HCT116 (cell line): ENCODE data around the gene SHISAL2B. TPM values are rescaled to one million over a fixed set of nuclear protein-coding genes. Genes with fewer than 3 reads are reported as not detected.

ENCODE experiments used
- ATAC-seq: fragments of 200-7000 bp; cut with Tn5 transposase; 2 replicates; pipeline ENCODE4 v1.9.1; 2020; ENCODE audit warnings: mild to moderate bottlenecking, moderate library complexity
- BruUV-seq: library from RNA; stranded (reverse); fragments of 400-500 nt; replicated peaks from 2 replicates; lab custom pipeline; 2021; lab: Mats Ljungman, UMichigan
- CTCF ChIA-PET: fragments of 300-600 bp; sonication (Branson Sonifier 250); formaldehyde crosslinking; loops from one replicate; lab custom pipeline; 2021; ENCODE audit warnings: antibody characterized with exemption; lab: Charles Lee
- POLR2A ChIA-PET: fragments of 300-600, 350-600 bp; sonication (Branson Sonifier 250); formaldehyde crosslinking; loops from one replicate; lab custom pipeline; 2021; ENCODE audit warnings: antibody characterized with exemption; lab: Charles Lee
- RAD21 ChIA-PET, 2 experiments: fragments of 300-600 bp; sonication (Branson Sonifier 250); formaldehyde crosslinking; loops; one replicate each; lab custom pipeline; 2023; ENCODE audit warnings: low total read pairs in 2 of 2; ENCODE audit not compliant: uncharacterized antibody in 2 of 2, unreplicated experiment in 2 of 2, low non-redundant PET in 1 of 2; lab: Charles Lee
- DNase-seq: peaks from one replicate; pipeline ENCODE4 v3.0.0-alpha.2; 2010; ENCODE audit warnings: low read depth, low spot score
- H2AFZ ChIP-seq: fragments of 200-600 bp; shearing (Covaris generic), sonication (generic); 2 replicates; pipeline ENCODE4 v1.6.1; 2017; ENCODE audit warnings: low read depth, mixed run types, mixed read lengths, antibody characterized with exemption, low read length; ENCODE audit not compliant: poor library complexity, severe bottlenecking
- H3K27ac ChIP-seq: 2 replicates; pipeline ENCODE4 v1.5.1; 2012; ENCODE audit warnings: low read depth, low read length
- H3K27me3 ChIP-seq: fragments of 200-600 bp; sonication (generic); 2 replicates; pipeline ENCODE4 v1.6.1; 2016; ENCODE audit warnings: mixed run types, low read length, mixed read lengths; ENCODE audit not compliant: insufficient read depth
- H3K36me3 ChIP-seq, 2 experiments: fragments of 200-500 bp in 1 of 2; fragments of 200-600 bp in 1 of 2; sonication (Bioruptor generic) in 1 of 2; sonication (generic) in 1 of 2; 2 replicates each; pipeline versions ENCODE4 v1.5.1 to v1.6.1; 2014 to 2016; ENCODE audit warnings: low read length in 2 of 2, inconsistent platforms in 1 of 2, mixed read lengths in 1 of 2, mixed run types in 1 of 2; ENCODE audit not compliant: insufficient read depth in 2 of 2, control insufficient read depth in 1 of 2
- H3K4me1 ChIP-seq, 2 experiments: fragments of 200-600 bp in 1 of 2; sonication (generic) in 1 of 2; 2 replicates each; pipeline versions ENCODE4 v1.5.1 to v1.6.1; 2012 to 2017; ENCODE audit warnings: low read length in 2 of 2, inconsistent platforms in 1 of 2, mild to moderate bottlenecking in 1 of 2, mixed read lengths in 1 of 2, mixed run types in 1 of 2, moderate library complexity in 1 of 2; ENCODE audit not compliant: insufficient read depth in 2 of 2, control insufficient read depth in 1 of 2
- H3K4me2 ChIP-seq: fragments of 200-600 bp; sonication (generic); 2 replicates; pipeline ENCODE4 v1.6.1; 2017; ENCODE audit warnings: mixed run types, low read length, mixed read lengths
- H3K4me3 ChIP-seq, 2 experiments: fragments of 200-600 bp in 1 of 2; sonication (generic) in 1 of 2; replicated peaks in 1 of 2; 2 replicates each; pipeline ENCODE4 v1.5.1; 2011 to 2016; ENCODE audit warnings: low read length in 2 of 2, control low read depth in 1 of 2, low read depth in 1 of 2, mild to moderate bottlenecking in 1 of 2, mixed read lengths in 1 of 2, mixed run types in 1 of 2
- H3K79me2 ChIP-seq: fragments of 200-600 bp; sonication (generic); 2 replicates; pipeline ENCODE4 v1.6.1; 2017; ENCODE audit warnings: mild to moderate bottlenecking, mixed run types, low read length, moderate library complexity, mixed read lengths; ENCODE audit not compliant: insufficient read depth
- H3K9ac ChIP-seq: fragments of 200-600 bp; sonication (generic); 2 replicates; pipeline ENCODE4 v1.6.1; 2016; ENCODE audit warnings: low read length, mixed read lengths
- H3K9me2 ChIP-seq: fragments of 200-600 bp; sonication (generic), shearing (Covaris generic); 2 replicates; pipeline ENCODE4 v1.6.1; 2017; ENCODE audit warnings: mixed run types, mild to moderate bottlenecking, moderate library complexity; ENCODE audit not compliant: insufficient read depth
- H3K9me3 ChIP-seq, 2 experiments: fragments of 200-500 bp in 1 of 2; fragments of 200-600 bp in 1 of 2; sonication (Bioruptor generic) in 1 of 2; sonication (generic) in 1 of 2; 2 replicates each; pipeline ENCODE4 v1.6.1; 2014 to 2017; ENCODE audit warnings: low read length in 2 of 2, mixed read lengths in 2 of 2, inconsistent platforms in 1 of 2, low read depth in 1 of 2, mild to moderate bottlenecking in 1 of 2, mixed run types in 1 of 2, moderate library complexity in 1 of 2; ENCODE audit not compliant: control insufficient read depth in 1 of 2, insufficient read depth in 1 of 2
- H4K20me1 ChIP-seq: fragments of 200-600 bp; sonication (generic), shearing (Covaris generic); 2 replicates; pipeline ENCODE4 v1.6.1; 2017; ENCODE audit warnings: mixed run types, mild to moderate bottlenecking, moderate library complexity; ENCODE audit not compliant: insufficient read depth
- EGR1 ChIP-seq: IDR thresholded peaks from 2 replicates; pipeline ENCODE4 v1.6.1; 2012; ENCODE audit warnings: low read depth
- FOSL1 ChIP-seq: IDR thresholded peaks from 2 replicates; pipeline ENCODE4 v1.6.1; 2012; ENCODE audit warnings: low read depth
- POLR2A ChIP-seq: IDR thresholded peaks from 2 replicates; pipeline ENCODE4 v1.7.0; 2011; ENCODE audit warnings: borderline replicate concordance; ENCODE audit not compliant: insufficient read depth, insufficient read length; ENCODE audit errors: extremely low read depth
- RAD21 ChIP-seq: IDR thresholded peaks from 2 replicates; pipeline ENCODE4 v1.6.1; 2012; ENCODE audit warnings: low read depth, mild to moderate bottlenecking
- SRF ChIP-seq: IDR thresholded peaks from 2 replicates; pipeline ENCODE4 v1.6.1; 2012; ENCODE audit warnings: low read depth
- YY1 ChIP-seq: IDR thresholded peaks from 2 replicates; pipeline ENCODE4 v1.6.1; 2011; ENCODE audit warnings: low read length, low read depth, moderate library complexity, mild to moderate bottlenecking; ENCODE audit not compliant: insufficient replicate concordance; ENCODE audit errors: extremely low read depth
- ZFX ChIP-seq: fragments of 450-650 bp; IDR thresholded peaks from 2 replicates; pipeline ENCODE4 v1.6.1; 2017
- ZNF274 ChIP-seq: fragments of 200-500 bp; sonication (Bioruptor generic); IDR thresholded peaks from 2 replicates; pipeline ENCODE4 v1.6.1; 2014; ENCODE audit warnings: mild to moderate bottlenecking, low read depth, low read length, inconsistent platforms
- intact Hi-C: fragments of 100-400 bp; cut with micrococcal nuclease; formaldehyde crosslinking; loops from 2 replicates; pipeline ENCODE4 v1.10.0; 2022
- total RNA-seq: library from RNA; stranded (reverse); gene quantifications from one replicate; pipeline ENCODE4 v1.2.1, GENCODE V29; 2021; ENCODE audit not compliant: unreplicated experiment
- TF ChIP-seq, protein P1 (sequence below): IDR thresholded peaks from 2 replicates; pipeline ENCODE4 v1.6.1; 2012; ENCODE audit warnings: low read depth
- TF ChIP-seq, protein P2 (sequence below): IDR thresholded peaks from 2 replicates; pipeline ENCODE4 v1.6.1; 2012

SHISAL2B gene
- total RNA-seq, 1 experiment from 2014 or later = not detected

DNA sequence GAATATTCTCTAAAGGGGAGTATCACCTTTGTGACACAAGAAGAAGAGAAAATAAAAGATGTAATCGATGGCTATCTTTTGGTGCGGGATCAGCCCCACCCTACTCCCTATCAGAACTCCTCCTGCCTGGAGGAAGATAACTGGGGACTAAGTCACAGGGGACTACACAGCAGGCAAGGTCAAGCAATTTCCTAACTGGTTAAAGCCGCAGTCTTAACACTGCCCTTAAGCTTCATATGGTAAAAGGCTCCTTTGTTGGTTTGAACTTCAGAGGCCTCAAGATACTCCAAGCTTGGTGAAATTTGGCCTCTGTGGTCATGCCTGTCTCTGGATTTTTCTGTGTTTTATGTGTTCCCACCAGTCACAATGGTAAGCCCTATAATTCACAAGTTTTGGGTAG lies 1.3 kb upstream of the SHISAL2B start (continued):
- TF ChIP-seq, protein P1, sequence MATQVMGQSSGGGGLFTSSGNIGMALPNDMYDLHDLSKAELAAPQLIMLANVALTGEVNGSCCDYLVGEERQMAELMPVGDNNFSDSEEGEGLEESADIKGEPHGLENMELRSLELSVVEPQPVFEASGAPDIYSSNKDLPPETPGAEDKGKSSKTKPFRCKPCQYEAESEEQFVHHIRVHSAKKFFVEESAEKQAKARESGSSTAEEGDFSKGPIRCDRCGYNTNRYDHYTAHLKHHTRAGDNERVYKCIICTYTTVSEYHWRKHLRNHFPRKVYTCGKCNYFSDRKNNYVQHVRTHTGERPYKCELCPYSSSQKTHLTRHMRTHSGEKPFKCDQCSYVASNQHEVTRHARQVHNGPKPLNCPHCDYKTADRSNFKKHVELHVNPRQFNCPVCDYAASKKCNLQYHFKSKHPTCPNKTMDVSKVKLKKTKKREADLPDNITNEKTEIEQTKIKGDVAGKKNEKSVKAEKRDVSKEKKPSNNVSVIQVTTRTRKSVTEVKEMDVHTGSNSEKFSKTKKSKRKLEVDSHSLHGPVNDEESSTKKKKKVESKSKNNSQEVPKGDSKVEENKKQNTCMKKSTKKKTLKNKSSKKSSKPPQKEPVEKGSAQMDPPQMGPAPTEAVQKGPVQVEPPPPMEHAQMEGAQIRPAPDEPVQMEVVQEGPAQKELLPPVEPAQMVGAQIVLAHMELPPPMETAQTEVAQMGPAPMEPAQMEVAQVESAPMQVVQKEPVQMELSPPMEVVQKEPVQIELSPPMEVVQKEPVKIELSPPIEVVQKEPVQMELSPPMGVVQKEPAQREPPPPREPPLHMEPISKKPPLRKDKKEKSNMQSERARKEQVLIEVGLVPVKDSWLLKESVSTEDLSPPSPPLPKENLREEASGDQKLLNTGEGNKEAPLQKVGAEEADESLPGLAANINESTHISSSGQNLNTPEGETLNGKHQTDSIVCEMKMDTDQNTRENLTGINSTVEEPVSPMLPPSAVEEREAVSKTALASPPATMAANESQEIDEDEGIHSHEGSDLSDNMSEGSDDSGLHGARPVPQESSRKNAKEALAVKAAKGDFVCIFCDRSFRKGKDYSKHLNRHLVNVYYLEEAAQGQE = no peak
- TF ChIP-seq SRF (no peak), YY1 (no peak), FOSL1 (no peak), POLR2A (no peak), ZFX (no peak)

DNA sequence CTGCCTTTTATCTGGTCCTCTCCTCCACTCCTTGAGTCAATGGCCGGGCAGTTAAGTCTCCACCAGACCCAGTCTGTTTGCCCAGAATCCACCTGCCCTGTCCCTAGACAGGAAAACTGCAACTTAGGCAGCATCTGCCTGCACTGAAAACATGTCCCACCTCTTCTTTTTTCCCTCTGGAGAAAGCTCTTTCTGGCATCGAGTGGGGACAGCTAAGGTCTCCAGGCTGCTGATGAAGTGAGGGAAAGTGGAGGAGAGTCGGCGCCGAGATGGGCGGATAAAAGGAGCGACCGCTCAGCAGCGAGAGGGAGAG lies 243 bp upstream of the SHISAL2B start:
- peaks cover 0 to 5% of the 10 kb centered on the region in 2 experiments; a peak in 1 of 4 replicates for H3K4me1 ChIP-seq
- CTCF ChIA-PET = no interaction called here
- no peak for DNase-seq
- RAD21 ChIA-PET = no interaction called here
- no peak overlapping the region for H3K4me2 ChIP-seq
- POLR2A ChIA-PET = no interaction called here
- no peaks in the 10 kb centered on the region for H4K20me1 ChIP-seq
- BruUV-seq = no TSS peak
- H2AFZ ChIP-seq = no peak overlapping the region
- H3K9me3 ChIP-seq = no peaks in the 10 kb centered on the region
- no peaks in the 10 kb centered on the region for H3K79me2 ChIP-seq
- TF ChIP-seq ZNF274 (no peak), EGR1 (no peak), SRF (no peak), RAD21 (no peak)
- TF ChIP-seq, protein P2, sequence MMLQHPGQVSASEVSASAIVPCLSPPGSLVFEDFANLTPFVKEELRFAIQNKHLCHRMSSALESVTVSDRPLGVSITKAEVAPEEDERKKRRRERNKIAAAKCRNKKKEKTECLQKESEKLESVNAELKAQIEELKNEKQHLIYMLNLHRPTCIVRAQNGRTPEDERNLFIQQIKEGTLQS = no peak
- TF ChIP-seq, protein P1 = no peak
- H3K9ac ChIP-seq = no peak overlapping the region
- no peak for ATAC-seq
- H3K4me3 ChIP-seq = no peak overlapping the region
- H3K27me3 ChIP-seq = 0 out of 2 replicates have a peak, but pooled peaks cover 5% of the 10 kb centered on the region
- H3K36me3 ChIP-seq = no peaks in the 10 kb centered on the region
- no peaks in the 10 kb centered on the region for H3K9me2 ChIP-seq
- H3K27ac ChIP-seq = no peak overlapping the region
- intact Hi-C loops = no loop called here
